DND-41 (cell line): ENCODE measurements around the gene ING1.
"Not testable (repeated sequence)": the region's sequence is repeated elsewhere in the genome, so short reads cannot be mapped to it uniquely, and the experiment has no call there.

Source experiments
- ATAC-seq: fragments of 200-7000 bp; cut with Tn5 transposase; 3 replicates; pipeline ENCODE4 v1.9.1; 2021; ENCODE audit warnings: low read depth; ENCODE audit not compliant: insufficient read depth
- DNase-seq: peaks from one replicate; pipeline ENCODE4 v3.0.0-alpha.2; 2020
- H2AFZ ChIP-seq: 2 replicates; pipeline ENCODE4 v1.6.0; 2012; ENCODE audit warnings: low read depth, low read length
- H3K27ac ChIP-seq: 2 replicates; pipeline ENCODE4 v1.5.1; 2012; ENCODE audit warnings: low read length, inconsistent platforms
- H3K27me3 ChIP-seq: fragments of 200-600 bp; sonication (generic); 2 replicates; pipeline ENCODE4 v1.6.0; 2012; ENCODE audit warnings: low read length, mild to moderate bottlenecking, inconsistent platforms; ENCODE audit not compliant: insufficient read depth, poor library complexity
- H3K36me3 ChIP-seq: 2 replicates; pipeline ENCODE4 v1.5.1; 2012; ENCODE audit warnings: low read length, inconsistent platforms; ENCODE audit not compliant: insufficient read depth
- H3K4me1 ChIP-seq: 2 replicates; pipeline ENCODE4 v1.5.1; 2012; ENCODE audit warnings: mild to moderate bottlenecking, low read length; ENCODE audit not compliant: insufficient read depth
- H3K4me2 ChIP-seq: 2 replicates; pipeline ENCODE4 v1.6.0; 2012; ENCODE audit warnings: mild to moderate bottlenecking, moderate library complexity, low read length, inconsistent platforms; ENCODE audit not compliant: insufficient read depth
- H3K4me3 ChIP-seq, 2 experiments: fragments of 200-600 bp in 1 of 2; shearing (Covaris generic) in 1 of 2; 2 replicates each; pipeline ENCODE4 v1.5.1; 2012 to 2016; ENCODE audit warnings: inconsistent platforms in 2 of 2, low read length in 2 of 2, mild to moderate bottlenecking in 2 of 2, low read depth in 1 of 2, moderate library complexity in 1 of 2
- H3K79me2 ChIP-seq: 2 replicates; pipeline ENCODE4 v1.6.0; 2012; ENCODE audit warnings: low read length, inconsistent platforms; ENCODE audit not compliant: insufficient read depth
- H3K9ac ChIP-seq: 2 replicates; pipeline ENCODE4 v1.6.0; 2012; ENCODE audit warnings: low read depth, mild to moderate bottlenecking, inconsistent platforms, low read length, moderate library complexity
- H3K9me3 ChIP-seq: 2 replicates; pipeline ENCODE4 v1.5.1; 2012; ENCODE audit warnings: low read length, moderate library complexity, mild to moderate bottlenecking, inconsistent platforms; ENCODE audit not compliant: insufficient read depth, severe bottlenecking
- H4K20me1 ChIP-seq: 2 replicates; pipeline ENCODE4 v1.6.0; 2012; ENCODE audit warnings: low read length; ENCODE audit not compliant: insufficient read depth
- CTCF ChIP-seq: IDR thresholded peaks from 2 replicates; pipeline ENCODE4 v1.5.1; 2012; ENCODE audit warnings: borderline replicate concordance, low read length, moderate library complexity, mild to moderate bottlenecking; ENCODE audit not compliant: poor library complexity, severe bottlenecking; ENCODE audit errors: extremely low read depth
- EZH2 ChIP-seq: IDR thresholded peaks from 3 replicates; pipeline ENCODE4 v1.6.1; 2012; ENCODE audit warnings: borderline replicate concordance, low read depth, mild to moderate bottlenecking, moderate library complexity, low read length, inconsistent platforms; ENCODE audit not compliant: severe bottlenecking

Gene ING1

GRCh38 chr13:110695774-110696173 is 17.7 kb upstream of the ING1 start:
- peaks cover 25% of the 10 kb centered on the region for H3K79me2 ChIP-seq
- not testable (repeated sequence) for DNase-seq, H3K9ac ChIP-seq, H2AFZ ChIP-seq, ATAC-seq, H3K9me3 ChIP-seq, H3K27me3 ChIP-seq, H3K4me2 ChIP-seq, H3K27ac ChIP-seq, H3K4me1 ChIP-seq, H3K4me3 ChIP-seq
- peaks cover 62% of the 10 kb centered on the region for H3K36me3 ChIP-seq
- H4K20me1 ChIP-seq, result peaks cover 24% of the 10 kb centered on the region

DNA sequence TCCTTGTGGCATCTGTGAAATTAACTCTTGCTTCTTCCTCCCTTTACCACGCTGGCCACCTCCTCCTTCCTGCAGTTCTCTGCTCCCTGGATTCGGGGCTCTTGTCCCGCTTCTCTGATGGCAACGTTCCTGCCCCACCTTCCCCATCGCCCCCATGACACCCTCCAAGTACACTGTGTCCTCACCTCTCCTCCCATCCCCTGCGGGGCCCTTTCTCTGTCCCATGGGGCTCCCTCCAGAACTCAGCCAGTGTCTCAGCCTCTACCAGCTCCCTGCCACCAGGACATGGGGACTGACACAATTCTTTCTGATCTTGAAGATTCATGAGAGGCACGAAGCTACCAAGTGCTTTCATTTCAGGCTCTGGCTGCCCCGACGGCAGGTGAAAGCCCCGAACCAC is 16.7 kb upstream of the ING1 start:
- H3K27me3 ChIP-seq, result no peaks in the 10 kb centered on the region

GRCh38 chr13:110697842-110698241 is 15.7 kb upstream of the ING1 start:
- Histone ChIP-seq H3K9ac (no peak overlapping the region), H3K79me2 (peaks cover 29% of the 10 kb centered on the region), H3K4me1 (peaks cover 4% of the 10 kb centered on the region; the same call in 1 of the 2 replicates), H3K27ac (no peak overlapping the region; the same call in 1 of the 2 replicates), H4K20me1 (peaks cover 27% of the 10 kb centered on the region), H3K4me2 (no peak overlapping the region), H3K27me3 (no peaks in the 10 kb centered on the region), H2AFZ (no peak overlapping the region), H3K9me3 (no peaks in the 10 kb centered on the region), H3K4me3 (no peak overlapping the region), H3K36me3 (peaks cover 71% of the 10 kb centered on the region)
- TF ChIP-seq EZH2 (no peak), CTCF (no peak)
- DNase-seq, result no peak
- no peak for ATAC-seq

More for the DNA sequence above, 16.7 kb upstream of the ING1 start:
- Histone ChIP-seq H3K9me3 (no peaks in the 10 kb centered on the region), H3K4me2 (no peak overlapping the region), H3K36me3 (peaks cover 67% of the 10 kb centered on the region), H3K79me2 (peaks cover 25% of the 10 kb centered on the region), H4K20me1 (peaks cover 23% of the 10 kb centered on the region), H3K9ac (no peak overlapping the region), H3K4me3 (no peak overlapping the region), H3K4me1 (peaks cover 4% of the 10 kb centered on the region; the same call in 1 of the 2 replicates), H2AFZ (no peak overlapping the region), H3K27ac (no peak overlapping the region)
- no peak for ATAC-seq
- DNase-seq, result no peak
- TF ChIP-seq CTCF, result no peak
- no peak for TF ChIP-seq EZH2

- Histone ChIP-seq H2AFZ (no peak overlapping the region), H3K27me3 (no peaks in the 10 kb centered on the region), H3K4me3 (no peak overlapping the region), H3K36me3 (peaks cover 72% of the 10 kb centered on the region), H4K20me1 (peaks cover 29% of the 10 kb centered on the region), H3K4me1 (peaks cover 6% of the 10 kb centered on the region), H3K79me2 (peaks cover 38% of the 10 kb centered on the region), H3K27ac (no peak overlapping the region), H3K9ac (no peak overlapping the region), H3K9me3 (no peaks in the 10 kb centered on the region), H3K4me2 (no peak overlapping the region)
- TF ChIP-seq EZH2 (no peak), CTCF (no peak)
- DNase-seq, result no peak
- ATAC-seq, result no peak
Observed at GRCh38 chr13:110698689-110699088, 14.8 kb upstream of the ING1 start.
